ENCODE results near the gene ZAP70. TPM values are rescaled to one million over a fixed set of nuclear protein-coding genes. Genes with fewer than 3 reads are reported as not detected.

ZAP70 gene
- not detected in 2 replicates for total RNA-seq

GRCh38 chr2:97713296-97714083 lies at the start of gene ZAP70:
ZAP70 (plus strand) TSS chr2:97713576; CDS start chr2:97724037, 10,461 bp downstream.

GRCh38 chr2:97663962-97664635 lies 49.3 kb upstream of the ZAP70 start, which contains the start of gene ACTR1B:
ACTR1B (minus strand) TSS chr2:97664044; CDS start chr2:97663890, 154 bp downstream.

DNA sequence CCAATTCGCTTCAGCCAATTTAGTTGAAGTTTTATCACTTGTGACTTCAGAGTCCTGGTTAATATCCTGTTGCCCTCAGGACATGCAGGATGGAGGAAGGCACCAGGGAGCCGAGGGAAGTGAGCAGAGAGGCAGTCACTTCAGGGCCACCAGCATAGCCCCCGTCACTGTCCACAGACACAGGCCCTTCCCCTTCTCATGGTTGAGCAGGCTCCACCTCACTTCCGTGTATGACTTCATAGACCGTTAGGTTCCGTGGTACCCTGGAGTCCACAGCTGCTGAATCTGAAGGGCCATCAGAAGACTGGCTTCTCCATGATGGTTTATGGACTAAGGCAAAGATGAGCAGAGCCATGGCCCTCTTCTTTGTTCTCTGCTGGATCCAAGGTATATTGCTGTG lies 43.9 kb upstream of the ZAP70 start, which contains the start of gene C2orf92:
C2orf92 (plus strand) TSS at position 266 of the 400 bp plus-strand sequence; CDS start at position 342, 76 bp downstream.

Small RNA genes within 50 kb of the gene (small RNA-seq; reads per million reads assigned to genes)
- gene RNU4-8P = 1.0 reads per million, percentile 44 among the genes with 10 or more reads in this experiment

Other genes starting within 250 kb of the ZAP70 start
- gene ANKRD36B, start 123.7 kb upstream of the ZAP70 start, total RNA-seq = 66.3 and 83.6 TPM in 2 replicates
- gene COX5B, start 67.5 kb upstream of the ZAP70 start, total RNA-seq = 195 and 227 TPM in 2 replicates
- gene ACTR1B, start 49.5 kb upstream of the ZAP70 start, total RNA-seq = 33.8 and 37.6 TPM in 2 replicates
- 2.2 and 4.0 TPM in 2 replicates for gene C2orf92, start 43.9 kb upstream of the ZAP70 start, total RNA-seq